Peyer's patch (tissue), 4 donors: ENCODE data around the gene SEZ6. TPM values are rescaled to one million over a fixed set of nuclear protein-coding genes. Genes with fewer than 3 reads are reported as not detected.

Experiments used
- DNase-seq, 3 donors: peaks; one replicate each; pipeline ENCODE4 v3.0.0-alpha.2; 2017 to 2019
- H3K27ac ChIP-seq, 4 donors: fragments of 200-600 bp; sonication (generic); one replicate each; pipeline ENCODE4 v1.5.1; 2016 to 2019
- H3K27me3 ChIP-seq, 2 donors: fragments of 200-600 bp; sonication (generic); one replicate each; pipeline ENCODE4 v1.5.1; 2019
- H3K36me3 ChIP-seq, 3 donors: fragments of 200-600 bp; sonication (generic); one replicate each; pipeline ENCODE4 v1.5.1; 2016 to 2019
- H3K4me1 ChIP-seq, 4 donors: fragments of 200-600 bp; sonication (generic); one replicate each; pipeline ENCODE4 v1.5.1; 2016 to 2019
- H3K4me3 ChIP-seq, 4 donors: fragments of 200-600 bp; sonication (generic); 1 replicate in 3 of 4; 2 replicates in 1 of 4; pipeline ENCODE4 v1.5.1; 2016 to 2019; ENCODE audit warnings: mild to moderate bottlenecking in 1 of 4
- H3K9me3 ChIP-seq, 4 donors: fragments of 200-600 bp; sonication (generic); one replicate each; pipeline ENCODE4 v1.5.1; 2016 to 2019; ENCODE audit warnings: mild to moderate bottlenecking in 1 of 4
- POLR2A ChIP-seq, 2 donors: fragments of 450-650 bp; IDR thresholded peaks; one replicate each; pipeline ENCODE4 v1.5.1; 2017; ENCODE audit warnings: antibody characterized with exemption in 2 of 2, mild to moderate bottlenecking in 2 of 2, moderate library complexity in 2 of 2
- total RNA-seq, 4 donors: library from RNA; depleted of rRNA; stranded (reverse); fragments of >200 nt; gene quantifications; one replicate each; pipeline ENCODE4 v1.1.0, GENCODE V29; 2016
- TF ChIP-seq, protein P1 (sequence below), 6 experiments: fragments of 450-650 bp in 4 of 6; fragments of 200-600 bp in 2 of 6; sonication (generic) in 1 of 6; IDR thresholded peaks; one replicate each; pipeline ENCODE4 v1.5.1; 2017 to 2019; ENCODE audit warnings: antibody characterized with exemption in 6 of 6, mild to moderate bottlenecking in 3 of 6, moderate library complexity in 1 of 6

Gene SEZ6
- total RNA-seq, 4 donors from 2014 or later = 0.66 to 1.1 TPM; not detected in 2

DNA sequence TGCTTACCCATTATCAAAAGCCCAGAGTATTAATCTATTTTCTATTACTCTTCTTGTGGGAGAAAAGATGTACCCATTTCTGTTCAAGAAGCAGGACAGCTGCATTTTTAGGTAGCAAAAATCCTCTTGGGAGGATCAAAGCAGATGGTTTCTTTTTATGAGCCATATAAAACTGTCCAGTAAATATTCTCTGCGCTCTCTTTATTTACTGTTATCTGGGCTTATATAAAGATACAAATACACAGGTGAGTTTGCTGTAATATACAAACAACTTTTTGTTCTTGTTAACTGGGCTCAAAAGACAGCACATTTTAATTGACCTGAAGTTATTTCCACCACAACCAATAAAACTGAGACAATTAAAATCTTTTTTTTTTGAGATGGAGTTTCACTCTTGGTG, 64.6 kb downstream of the SEZ6 start:
- DNase-seq = no peak
- TF ChIP-seq, protein P1, sequence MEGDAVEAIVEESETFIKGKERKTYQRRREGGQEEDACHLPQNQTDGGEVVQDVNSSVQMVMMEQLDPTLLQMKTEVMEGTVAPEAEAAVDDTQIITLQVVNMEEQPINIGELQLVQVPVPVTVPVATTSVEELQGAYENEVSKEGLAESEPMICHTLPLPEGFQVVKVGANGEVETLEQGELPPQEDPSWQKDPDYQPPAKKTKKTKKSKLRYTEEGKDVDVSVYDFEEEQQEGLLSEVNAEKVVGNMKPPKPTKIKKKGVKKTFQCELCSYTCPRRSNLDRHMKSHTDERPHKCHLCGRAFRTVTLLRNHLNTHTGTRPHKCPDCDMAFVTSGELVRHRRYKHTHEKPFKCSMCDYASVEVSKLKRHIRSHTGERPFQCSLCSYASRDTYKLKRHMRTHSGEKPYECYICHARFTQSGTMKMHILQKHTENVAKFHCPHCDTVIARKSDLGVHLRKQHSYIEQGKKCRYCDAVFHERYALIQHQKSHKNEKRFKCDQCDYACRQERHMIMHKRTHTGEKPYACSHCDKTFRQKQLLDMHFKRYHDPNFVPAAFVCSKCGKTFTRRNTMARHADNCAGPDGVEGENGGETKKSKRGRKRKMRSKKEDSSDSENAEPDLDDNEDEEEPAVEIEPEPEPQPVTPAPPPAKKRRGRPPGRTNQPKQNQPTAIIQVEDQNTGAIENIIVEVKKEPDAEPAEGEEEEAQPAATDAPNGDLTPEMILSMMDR (IDR thresholded peaks at IDR 0.05) = no peak
- TF ChIP-seq POLR2A (IDR thresholded peaks at IDR 0.05) = no peak
- no peaks in the 10 kb centered on the region for H3K9me3 ChIP-seq
- H3K4me3 ChIP-seq = no peak overlapping the region
- no peak overlapping the region for H3K27ac ChIP-seq
- H3K4me1 ChIP-seq = peaks cover 3 to 47% (median 5%) of the 10 kb centered on the region in 4 donors
- no peaks in the 10 kb centered on the region for H3K36me3 ChIP-seq
- no peaks in the 10 kb centered on the region for H3K27me3 ChIP-seq

DNA sequence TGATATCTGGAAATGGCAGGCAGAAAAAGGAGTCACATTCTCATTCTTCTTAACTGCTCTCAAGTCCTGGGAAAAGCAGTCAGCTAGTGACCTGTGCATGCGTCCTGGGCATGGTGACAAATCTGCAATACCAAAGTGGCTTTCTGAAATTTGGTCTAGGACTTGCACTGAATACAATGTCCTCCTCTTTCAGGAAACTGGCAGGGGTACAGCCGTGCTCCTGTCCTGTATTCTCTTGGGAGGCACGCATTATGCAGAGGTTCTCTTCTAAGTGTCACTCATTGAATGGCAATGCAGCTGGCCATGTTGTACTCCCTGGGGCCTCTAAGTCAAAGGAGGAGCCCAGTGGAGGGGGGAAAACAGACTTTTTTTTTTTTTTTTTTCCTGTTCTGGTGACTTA, 65.2 kb downstream of the SEZ6 start:
- no peaks in the 10 kb centered on the region for H3K27me3 ChIP-seq
- no peak for DNase-seq
- no peaks in the 10 kb centered on the region for H3K9me3 ChIP-seq
- H3K27ac ChIP-seq = no peak overlapping the region
- TF ChIP-seq, protein P1 (IDR thresholded peaks at IDR 0.05) = no peak
- no peaks in the 10 kb centered on the region for H3K36me3 ChIP-seq
- H3K4me1 ChIP-seq = peaks cover 3 to 44% (median 5%) of the 10 kb centered on the region in 4 donors
- no peak overlapping the region for H3K4me3 ChIP-seq

DNA sequence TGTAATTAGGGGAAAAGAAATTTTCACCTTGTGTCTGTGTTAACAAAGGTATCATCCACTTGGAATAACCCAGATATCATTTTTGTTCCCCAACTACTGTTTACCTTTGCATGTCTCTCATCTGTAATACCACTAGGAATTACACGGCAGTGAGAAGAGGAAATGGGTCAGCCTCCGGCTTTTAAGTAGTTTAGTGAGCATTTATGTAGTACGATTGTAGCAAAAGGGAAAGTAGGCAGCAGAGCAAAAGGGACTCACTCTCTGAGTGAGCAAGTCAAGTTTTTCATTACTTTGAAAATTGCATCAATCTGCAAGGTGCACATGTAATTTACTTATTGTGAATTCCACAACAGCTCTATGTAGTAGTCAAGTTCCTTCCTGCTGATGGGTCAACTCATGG, 65.7 kb downstream of the SEZ6 start:
- DNase-seq = no peak
- H3K9me3 ChIP-seq = no peaks in the 10 kb centered on the region
- H3K4me3 ChIP-seq = no peak overlapping the region
- H3K27me3 ChIP-seq = no peaks in the 10 kb centered on the region
- no peak overlapping the region for H3K27ac ChIP-seq
- TF ChIP-seq, protein P1 (IDR thresholded peaks at IDR 0.05) = no peak
- TF ChIP-seq POLR2A (IDR thresholded peaks at IDR 0.05) = no peak
- no peaks in the 10 kb centered on the region for H3K36me3 ChIP-seq
- H3K4me1 ChIP-seq = peaks cover 3 to 39% (median 4%) of the 10 kb centered on the region in 4 donors

DNA sequence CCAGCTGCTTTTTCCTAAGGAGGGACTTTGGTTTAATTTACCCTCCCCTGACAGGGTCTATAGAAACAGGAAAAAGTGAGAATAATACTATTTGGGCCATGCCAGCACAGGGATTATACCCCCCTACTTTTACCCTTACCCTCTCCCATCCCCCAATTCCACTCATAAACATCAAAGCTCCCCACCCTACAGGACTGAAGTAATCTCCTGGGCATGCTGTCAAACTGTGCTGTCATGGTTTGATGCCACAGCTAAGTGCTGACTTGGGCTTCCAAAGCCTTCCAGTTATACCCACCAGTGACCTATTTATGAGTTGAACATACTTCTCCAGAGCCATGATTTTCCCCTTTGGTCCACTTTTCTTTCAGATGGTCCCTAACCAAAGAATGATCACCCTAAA, 67.3 kb downstream of the SEZ6 start:
- Histone ChIP-seq H3K27ac (no peak overlapping the region), H3K9me3 (no peaks in the 10 kb centered on the region), H3K4me1 (peaks cover 0 to 34% (median 4%) of the 10 kb centered on the region in 4 donors), H3K36me3 (no peaks in the 10 kb centered on the region), H3K27me3 (no peaks in the 10 kb centered on the region), H3K4me3 (no peak overlapping the region)
- TF ChIP-seq, protein P1 (IDR thresholded peaks at IDR 0.05) = no peak
- TF ChIP-seq POLR2A (IDR thresholded peaks at IDR 0.05) = no peak
- DNase-seq = no peak

DNA sequence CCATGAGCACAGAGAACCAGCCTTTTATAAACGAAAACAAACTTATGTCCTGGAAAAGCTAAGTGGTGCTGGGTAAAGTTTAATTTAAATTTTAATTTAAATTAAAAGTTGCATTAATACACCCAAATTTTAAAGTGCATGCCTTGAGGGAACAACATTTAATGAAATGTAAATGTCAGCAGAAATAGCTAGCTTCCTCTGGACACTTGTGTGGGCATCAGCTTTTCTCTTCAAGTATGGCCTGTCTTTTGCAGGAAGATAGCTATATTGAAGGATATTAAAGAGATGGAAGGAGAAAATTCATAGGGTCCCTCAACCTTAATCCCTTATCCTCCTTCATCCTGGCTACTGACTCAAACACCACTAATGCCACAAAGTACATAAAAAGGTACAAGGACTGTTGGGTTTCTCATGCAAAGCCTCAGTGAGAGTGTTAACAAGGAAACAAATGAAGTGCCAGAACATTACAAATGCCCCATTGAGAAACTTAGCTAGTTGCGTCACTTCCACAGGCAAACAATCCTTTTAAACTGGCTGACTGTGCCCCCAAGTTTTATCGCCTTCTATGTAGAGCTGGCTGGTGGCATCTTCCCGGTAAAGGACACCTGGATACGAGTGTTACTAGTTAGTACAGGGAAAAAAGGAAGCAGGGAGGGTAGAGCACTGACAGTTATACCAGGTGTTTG, 68.6 kb downstream of the SEZ6 start:
- H3K36me3 ChIP-seq = no peaks in the 10 kb centered on the region
- peaks cover 0 to 34% (median 4%) of the 10 kb centered on the region in 4 donors for H3K4me1 ChIP-seq
- no peaks in the 10 kb centered on the region for H3K27me3 ChIP-seq
- TF ChIP-seq, protein P1 (IDR thresholded peaks at IDR 0.05) = no peak
- H3K4me3 ChIP-seq = no peak overlapping the region
- DNase-seq = no peak
- peak overlapping the region in 2 of 4 donors; percentile 2 to 27 for H3K27ac ChIP-seq
- no peaks in the 10 kb centered on the region for H3K9me3 ChIP-seq
